Testis (tissue), 3 donors: ENCODE measurements around the gene CEBPE. TPM values are rescaled to one million over a fixed set of nuclear protein-coding genes. Genes with fewer than 3 reads are reported as not detected.

Experiments used
- DNase-seq: peaks from one replicate; pipeline ENCODE4 v3.0.0-alpha.2; 2019
- H3K27ac ChIP-seq, 2 donors: fragments of 200-600 bp; sonication (generic); one replicate each; pipeline ENCODE4 v1.5.1; 2019
- H3K27me3 ChIP-seq: fragments of 200-600 bp; sonication (generic); one replicate; pipeline ENCODE4 v1.5.1; 2019
- H3K36me3 ChIP-seq: fragments of 200-600 bp; sonication (generic); one replicate; pipeline ENCODE4 v1.5.1; 2017; ENCODE audit warnings: low read depth; ENCODE audit errors: missing control alignments
- H3K4me1 ChIP-seq: fragments of 200-600 bp; sonication (generic); one replicate; pipeline ENCODE4 v1.5.1; 2019
- H3K4me3 ChIP-seq, 2 donors: fragments of 200-600 bp; sonication (generic); one replicate each; pipeline ENCODE4 v1.5.1; 2017 to 2019
- H3K9me3 ChIP-seq: fragments of 200-600 bp; sonication (generic); one replicate; pipeline ENCODE4 v1.5.1; 2017
- CTCF ChIP-seq, 3 experiments: fragments of 450-650 bp in 2 of 3; fragments of 200-600 bp in 1 of 3; sonication (generic) in 1 of 3; IDR thresholded peaks; one replicate each; pipeline ENCODE4 v1.5.1; 2016 to 2019; ENCODE audit warnings: antibody characterized with exemption in 3 of 3, mild to moderate bottlenecking in 2 of 3, moderate library complexity in 1 of 3
- POLR2A ChIP-seq: fragments of 450-650 bp; IDR thresholded peaks from one replicate; pipeline ENCODE4 v1.6.1; 2017; ENCODE audit warnings: antibody characterized with exemption, mild to moderate bottlenecking, moderate library complexity
- WGBS, 2 donors: methylation state at CpG; one replicate each; pipeline ENCODE4 v1.1.5; 2018; 5-methylcytosine and 5-hydroxymethylcytosine counted together
- intact Hi-C: fragments of 100-400 bp; cut with DNase I; formaldehyde crosslinking; loops from one replicate; pipeline ENCODE4 v1.15.1; 2023; ENCODE audit warnings: low total_unique reads
- polyA plus RNA-seq: library from polyadenylated mRNA; stranded (reverse); fragments of 350-450 nt; fragmentation: Illumina TruSeq; extraction: RNeasy Lipid Tissue Mini Kit (QIAGEN cat#74804); gene quantifications from one replicate; pipeline ENCODE4 v1.2.3, GENCODE V29; 2014; ENCODE audit warnings: low read depth, low replicate concordance; ENCODE audit not compliant: insufficient read depth
- total RNA-seq, 2 donors: library from RNA; depleted of rRNA; stranded (reverse); fragments of >200 nt; gene quantifications; one replicate each; pipeline ENCODE4 v1.2.3, GENCODE V29; 2016

Gene CEBPE
- total and polyA plus RNA-seq, 3 donors from 2014 or later: 0.19 to 0.24 TPM; not detected in 1

DNA sequence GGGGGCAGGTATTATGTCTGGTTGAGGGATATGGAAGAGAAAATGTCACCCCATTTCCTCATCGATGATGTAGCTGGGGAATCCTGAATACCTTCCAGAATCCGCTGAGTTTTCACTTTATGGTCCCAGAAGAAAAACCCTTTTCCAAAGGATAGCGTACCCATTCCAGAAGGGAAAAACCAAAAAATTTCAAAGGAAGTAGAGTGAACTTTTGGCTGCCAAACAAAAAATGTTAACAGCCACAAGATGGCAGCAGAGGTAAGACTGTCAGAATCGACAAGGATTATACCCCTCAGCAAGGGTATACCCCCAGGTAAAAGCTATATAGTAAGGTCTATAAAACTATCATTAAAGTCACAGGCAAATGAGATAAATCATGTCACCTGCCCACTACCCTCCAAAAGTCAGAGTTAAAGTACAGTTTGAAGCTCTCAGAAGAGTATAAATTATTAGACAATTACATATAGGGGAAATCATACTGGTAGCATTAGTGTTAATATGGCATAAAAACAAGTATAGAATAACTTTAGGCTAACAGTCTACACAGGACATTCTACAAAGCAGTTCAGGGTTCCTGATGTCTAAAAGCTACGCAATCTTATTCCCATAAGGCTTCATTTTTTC lies 42.2 kb downstream of the CEBPE start:
- Histone ChIP-seq H3K36me3 (no peaks in the 10 kb centered on the region), H3K4me3 (no peak overlapping the region), H3K9me3 (no peaks in the 10 kb centered on the region), H3K4me1 (peaks cover 6% of the 10 kb centered on the region), H3K27me3 (no peaks in the 10 kb centered on the region), H3K27ac (no peak overlapping the region)
- DNase-seq: no peak
- TF ChIP-seq CTCF (IDR thresholded peaks at IDR 0.05) (peak; percentile 40 to 57 (median 42)), POLR2A (no peak)
- intact Hi-C loops: no loop called here
- 62 to 72% methylated on average over 5 of the region's 5 CpGs for WGBS, 2 donors

DNA sequence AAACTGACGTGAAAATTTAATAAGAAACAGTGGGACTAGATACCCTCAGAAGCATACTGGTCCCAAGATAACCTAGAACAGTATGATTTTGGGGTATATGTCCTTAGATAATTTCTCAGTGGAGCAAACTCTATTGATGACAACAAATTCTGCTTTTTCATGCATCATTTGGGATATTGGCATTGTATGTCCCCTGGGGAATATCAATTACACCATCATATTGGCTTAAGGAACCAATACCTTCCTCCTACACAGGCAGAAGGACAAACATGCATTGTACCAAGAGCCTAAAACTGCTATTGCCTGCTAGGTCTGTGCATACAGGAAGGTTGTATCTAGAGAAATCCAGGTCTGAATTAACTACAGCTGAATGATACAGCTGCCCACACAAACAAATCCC lies 44.1 kb downstream of the CEBPE start:
- intact Hi-C loops: no loop called here
- H3K9me3 ChIP-seq: no peaks in the 10 kb centered on the region
- WGBS, 2 donors: 95% methylated on average over 1 of the region's 1 CpG
- H3K27me3 ChIP-seq: no peaks in the 10 kb centered on the region
- no peak for DNase-seq
- H3K36me3 ChIP-seq: no peaks in the 10 kb centered on the region
- TF ChIP-seq POLR2A (no peak), CTCF (IDR thresholded peaks at IDR 0.05) (no peak)
- H3K27ac ChIP-seq: no peak overlapping the region
- no peak overlapping the region for H3K4me3 ChIP-seq
- peaks cover 20% of the 10 kb centered on the region for H3K4me1 ChIP-seq

GRCh38 chr14:23071921-23072539 lies 47.0 kb downstream of the CEBPE start:
- peak overlapping the region in 1 of 2 donors; percentile 68 for H3K4me3 ChIP-seq
- TF ChIP-seq POLR2A (no peak), CTCF (IDR thresholded peaks at IDR 0.05) (no peak)
- WGBS, 2 donors: 54 to 60% methylated on average over 5 of the region's 5 CpGs
- intact Hi-C loops: no loop called here
- no peaks in the 10 kb centered on the region for H3K9me3 ChIP-seq
- no peaks in the 10 kb centered on the region for H3K27me3 ChIP-seq
- no peak for DNase-seq
- H3K27ac ChIP-seq: peak overlapping the region; percentile 77 to 82
- H3K36me3 ChIP-seq: no peaks in the 10 kb centered on the region
- H3K4me1 ChIP-seq: peaks cover 36% of the 10 kb centered on the region

- no peak for TF ChIP-seq CTCF (IDR thresholded peaks at IDR 0.05)
- TF ChIP-seq POLR2A: no peak
- intact Hi-C loops: no loop called here
- Histone ChIP-seq H3K27ac (peak overlapping the region; percentile 77 to 82), H3K4me1 (peaks cover 36% of the 10 kb centered on the region), H3K9me3 (no peaks in the 10 kb centered on the region), H3K4me3 (peak overlapping the region; percentile 53 to 68), H3K36me3 (no peaks in the 10 kb centered on the region), H3K27me3 (no peaks in the 10 kb centered on the region)
- WGBS, 2 donors: 16 to 41% methylated on average over 14 of the region's 14 CpGs
- peak; percentile 92 for DNase-seq
Measured at GRCh38 chr14:23071244-23071920, 47.7 kb downstream of the CEBPE start.
